SK-N-SH treated with all-trans-retinoic acid at 6 μM for 48 hours (cell line): ENCODE data around the gene NRL.

ENCODE experiments used
- OSR1 ChIP-seq: fragments of 250-450 bp; sonication (Bioruptor Pico); IDR thresholded peaks from 2 replicates; pipeline ENCODE4 v1.8.0; 2022; ENCODE audit warnings: moderate library complexity, mild to moderate bottlenecking, inconsistent platforms
- TCF4 ChIP-seq: fragments of 250-450 bp; sonication (Bioruptor Pico); IDR thresholded peaks from 2 replicates; pipeline ENCODE4 v1.8.0; 2021; ENCODE audit warnings: mild to moderate bottlenecking, moderate library complexity, borderline replicate concordance
- ZFP3 ChIP-seq: fragments of 250-450 bp; sonication (Bioruptor Pico); IDR thresholded peaks from 2 replicates; pipeline ENCODE4 v1.5.0; 2020; ENCODE audit warnings: mild to moderate bottlenecking, moderate library complexity
- ZFP30 ChIP-seq: fragments of 450-650 bp; formaldehyde crosslinking; IDR thresholded peaks from 2 replicates; pipeline ENCODE4 v1.5.0; 2022; ENCODE audit warnings: mild to moderate bottlenecking, moderate library complexity
- TF ChIP-seq, protein P1 (sequence below): fragments of 250-450 bp; sonication (Bioruptor Pico); IDR thresholded peaks from 2 replicates; pipeline ENCODE4 v1.5.1; 2020; ENCODE audit warnings: low read depth, mild to moderate bottlenecking, moderate library complexity
- TF ChIP-seq, protein P2 (sequence below): fragments of 250-450 bp; sonication (Bioruptor Pico); IDR thresholded peaks from 2 replicates; pipeline ENCODE4 v1.8.0; 2020; ENCODE audit warnings: mild to moderate bottlenecking, moderate library complexity, borderline replicate concordance

DNA sequence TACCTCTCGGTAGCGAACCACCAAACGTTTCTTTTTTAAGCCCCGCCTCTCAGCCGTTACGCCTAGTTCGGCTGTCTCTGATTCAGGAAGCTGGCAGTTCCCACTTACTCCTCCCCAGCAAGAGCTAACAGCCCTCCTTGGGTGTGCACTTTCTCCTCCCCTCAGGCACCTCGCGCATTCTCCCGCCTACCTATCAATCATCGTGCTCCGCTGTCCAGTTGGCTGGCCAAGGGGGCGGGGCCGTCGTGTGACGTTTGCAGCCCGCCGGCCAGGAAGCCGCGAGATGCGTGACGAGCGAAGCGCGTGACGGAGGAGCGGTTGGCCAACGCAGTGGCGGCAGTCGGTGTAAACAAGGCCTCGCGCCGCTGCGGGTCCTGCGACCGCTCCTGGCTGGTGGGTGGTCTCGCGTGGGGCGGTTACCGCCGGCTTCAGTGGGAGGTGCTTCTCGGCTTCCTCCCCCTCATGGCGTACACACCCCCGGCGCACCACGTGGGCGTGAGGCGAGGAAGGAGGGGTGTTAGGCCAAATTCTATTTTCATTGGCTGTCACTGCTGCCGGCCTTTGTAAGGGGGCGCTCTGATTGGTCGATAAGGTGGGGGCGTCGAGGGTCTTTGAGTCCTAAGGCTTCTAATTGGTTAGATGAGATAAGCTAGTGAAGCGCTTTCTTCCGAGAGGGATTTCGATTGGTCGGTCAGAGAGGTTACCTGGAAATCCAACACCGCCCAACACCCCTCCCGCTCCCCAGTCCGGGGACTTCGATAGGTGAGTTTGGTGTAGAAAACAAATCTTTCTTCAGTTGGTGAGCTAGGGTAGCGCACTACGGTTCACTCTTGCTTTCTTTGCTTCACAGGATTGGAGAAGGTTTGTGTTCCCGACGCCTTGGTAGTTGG, at the start of gene NRL, which contains the start of gene DCAF11:
- TF ChIP-seq ZFP30 (CRISPR knock-in tag): no peak
- TF ChIP-seq, protein P1, sequence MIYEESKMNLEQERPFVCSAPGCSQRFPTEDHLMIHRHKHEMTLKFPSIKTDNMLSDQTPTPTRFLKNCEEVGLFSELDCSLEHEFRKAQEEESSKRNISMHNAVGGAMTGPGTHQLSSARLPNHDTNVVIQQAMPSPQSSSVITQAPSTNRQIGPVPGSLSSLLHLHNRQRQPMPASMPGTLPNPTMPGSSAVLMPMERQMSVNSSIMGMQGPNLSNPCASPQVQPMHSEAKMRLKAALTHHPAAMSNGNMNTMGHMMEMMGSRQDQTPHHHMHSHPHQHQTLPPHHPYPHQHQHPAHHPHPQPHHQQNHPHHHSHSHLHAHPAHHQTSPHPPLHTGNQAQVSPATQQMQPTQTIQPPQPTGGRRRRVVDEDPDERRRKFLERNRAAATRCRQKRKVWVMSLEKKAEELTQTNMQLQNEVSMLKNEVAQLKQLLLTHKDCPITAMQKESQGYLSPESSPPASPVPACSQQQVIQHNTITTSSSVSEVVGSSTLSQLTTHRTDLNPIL (CRISPR knock-in tag): no peak
- TF ChIP-seq ZFP3: no peak
- TF ChIP-seq OSR1 (CRISPR knock-in tag): no peak
- TF ChIP-seq, protein P2, sequence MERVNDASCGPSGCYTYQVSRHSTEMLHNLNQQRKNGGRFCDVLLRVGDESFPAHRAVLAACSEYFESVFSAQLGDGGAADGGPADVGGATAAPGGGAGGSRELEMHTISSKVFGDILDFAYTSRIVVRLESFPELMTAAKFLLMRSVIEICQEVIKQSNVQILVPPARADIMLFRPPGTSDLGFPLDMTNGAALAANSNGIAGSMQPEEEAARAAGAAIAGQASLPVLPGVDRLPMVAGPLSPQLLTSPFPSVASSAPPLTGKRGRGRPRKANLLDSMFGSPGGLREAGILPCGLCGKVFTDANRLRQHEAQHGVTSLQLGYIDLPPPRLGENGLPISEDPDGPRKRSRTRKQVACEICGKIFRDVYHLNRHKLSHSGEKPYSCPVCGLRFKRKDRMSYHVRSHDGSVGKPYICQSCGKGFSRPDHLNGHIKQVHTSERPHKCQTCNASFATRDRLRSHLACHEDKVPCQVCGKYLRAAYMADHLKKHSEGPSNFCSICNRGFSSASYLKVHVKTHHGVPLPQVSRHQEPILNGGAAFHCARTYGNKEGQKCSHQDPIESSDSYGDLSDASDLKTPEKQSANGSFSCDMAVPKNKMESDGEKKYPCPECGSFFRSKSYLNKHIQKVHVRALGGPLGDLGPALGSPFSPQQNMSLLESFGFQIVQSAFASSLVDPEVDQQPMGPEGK (CRISPR knock-in tag): no peak
- TF ChIP-seq TCF4: no peak
